Ovary (tissue), 9 donors: ENCODE results near the gene VSTM2B. TPM values are rescaled to one million over a fixed set of nuclear protein-coding genes. Genes with fewer than 3 reads are reported as not detected.

Source experiments
- DNase-seq, 5 donors: peaks; one replicate each; pipeline ENCODE4 v3.0.0-alpha.2; 2019 to 2020
- H3K27ac ChIP-seq, 2 donors: fragments of 200-600 bp; one replicate each; pipeline versions ENCODE4 v1.5.1 to v1.8.0; 2019 to 2022
- H3K27me3 ChIP-seq: fragments of 200-600 bp; one replicate; pipeline ENCODE4 v1.8.0; 2022
- H3K36me3 ChIP-seq: fragments of 200-600 bp; sonication (generic); one replicate; pipeline ENCODE4 v1.5.1; 2019
- H3K4me1 ChIP-seq: one replicate; pipeline ENCODE4 v1.8.1; 2013; ENCODE audit warnings: mild to moderate bottlenecking, moderate library complexity; ENCODE audit not compliant: insufficient read depth
- H3K4me3 ChIP-seq: fragments of 200-600 bp; sonication (generic); one replicate; pipeline ENCODE4 v1.5.1; 2017
- H3K9me3 ChIP-seq, 2 donors: fragments of 200-600 bp in 1 of 2; sonication (generic) in 1 of 2; one replicate each; pipeline versions ENCODE4 v1.5.1 to v1.8.1; 2013 to 2019; ENCODE audit warnings: mild to moderate bottlenecking in 1 of 2, moderate library complexity in 1 of 2
- EP300 ChIP-seq: sonication (generic); formaldehyde crosslinking; IDR thresholded peaks from one replicate; pipeline ENCODE4 v1.6.1; 2017; ENCODE audit warnings: antibody characterized with exemption
- POLR2A ChIP-seq: fragments of 450-650 bp; IDR thresholded peaks from one replicate; pipeline ENCODE4 v1.6.1; 2017; ENCODE audit warnings: antibody characterized with exemption, mild to moderate bottlenecking, moderate library complexity
- WGBS, 3 donors: extraction: QIAGEN DNeasy Blood & Tissue Kit in 1 of 3; methylation state at CpG; one replicate each; pipeline versions ENCODE4 v1.1.5 to v1.1.7; 2013 to 2017; 5-methylcytosine and 5-hydroxymethylcytosine counted together
- intact Hi-C, 4 donors: fragments of 100-400 bp; cut with DNase I; formaldehyde crosslinking; loops; one replicate each; pipeline versions ENCODE4 v1.11.0 to v1.15.1; 2022 to 2023
- polyA plus RNA-seq, 2 donors: library from polyadenylated mRNA; stranded (reverse); fragments of 200-250 nt in 1 of 2; fragments of 350-450 nt in 1 of 2; fragmentation: Illumina TruSeq in 1 of 2; extraction: RNeasy Lipid Tissue Mini Kit (QIAGEN cat#74804) in 1 of 2; gene quantifications; one replicate each; pipeline ENCODE4 v1.2.3, GENCODE V29; 2013 to 2014
- total RNA-seq, 7 donors: library from RNA; depleted of rRNA in 2 of 7; stranded (reverse); fragments of >200 nt in 2 of 7; fragmentation: NEBNext Ultra II Directional in 3 of 7; extraction: Animal tissue kit (Norgen Biotek cat#: 25700) in 3 of 7; gene quantifications; one replicate each; pipeline versions ENCODE4 v1.1.0 to v1.2.4, GENCODE V29; 2016 to 2023
- TF ChIP-seq, protein P1 (sequence below), 3 donors: fragments of 450-650 bp in 2 of 3; fragments of 200-600 bp in 1 of 3; IDR thresholded peaks; one replicate each; pipeline versions ENCODE4 v1.5.1 to v1.8.0; 2016 to 2022; ENCODE audit warnings: antibody characterized with exemption in 3 of 3, mild to moderate bottlenecking in 1 of 3
- donor health status: DM: no; HTN: no; CAD: no; lungs with moderate emphysema.
- donor health status: DM: no; HTN: no; CAD: no.
- donor health status: Bipolar disorder and iron deficiency.
- donor health status: DM: yes; HTN: yes; CAD: no.
- donor health status: DM: no; HTN: no; CAD: no.
- donor health status: DM: yes; HTN: yes; CAD: no.

The VSTM2B gene
- total and polyA plus RNA-seq, 9 donors: 0.13 TPM; not detected in 8

DNA sequence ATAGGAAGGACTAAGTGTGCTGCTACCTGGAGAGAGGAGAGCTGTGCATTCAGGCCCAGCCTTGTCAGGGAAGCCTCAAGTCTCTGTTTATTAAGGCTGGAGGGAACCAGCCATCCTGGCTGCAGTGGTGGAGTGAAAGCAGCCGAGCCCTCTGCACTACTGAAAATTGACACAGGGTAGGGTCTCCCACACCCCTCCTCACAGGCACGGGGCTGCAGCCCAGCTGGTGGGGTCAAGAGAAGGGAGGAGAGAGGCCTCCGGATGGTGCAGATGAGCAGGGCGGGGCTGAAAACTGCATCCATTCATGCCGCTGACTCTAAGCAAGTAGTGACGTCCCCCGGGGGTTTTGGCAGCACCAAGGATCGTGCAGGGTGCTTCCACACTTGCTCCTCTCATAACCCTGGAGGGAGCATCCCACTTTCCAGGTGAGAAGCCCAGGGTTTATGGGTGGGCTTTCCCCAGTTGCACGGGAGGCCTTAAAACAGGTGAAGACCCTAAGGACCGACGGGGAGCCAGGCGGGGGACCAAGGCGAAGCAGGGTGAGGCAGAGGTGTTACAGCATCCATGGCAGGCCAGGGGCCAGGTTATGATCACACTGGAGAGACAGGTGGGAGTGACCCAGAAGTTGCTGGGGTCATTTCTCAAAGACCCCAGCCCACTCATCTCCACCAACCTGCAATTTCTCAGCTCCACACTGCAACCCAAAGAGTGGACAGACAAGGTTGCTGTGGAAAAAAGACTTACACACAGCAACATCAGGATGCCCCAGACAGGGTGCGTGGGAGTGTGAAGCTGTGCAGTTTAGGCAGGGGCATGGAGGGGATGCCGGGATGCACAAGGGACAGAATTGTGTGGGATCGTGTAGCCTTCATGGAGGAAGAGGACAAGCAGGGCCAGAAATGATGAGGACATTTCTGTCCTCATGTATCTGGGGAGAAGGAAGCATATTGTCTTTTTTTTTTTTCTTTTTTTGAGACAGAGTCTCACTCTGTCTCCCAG lies 36.8 kb downstream of the VSTM2B start:
- no peak for DNase-seq
- WGBS, 3 donors: 43 to 45% (median 44%) methylated on average over 16 of the region's 16 CpGs
- TF ChIP-seq EP300: no peak
- TF ChIP-seq, protein P1, sequence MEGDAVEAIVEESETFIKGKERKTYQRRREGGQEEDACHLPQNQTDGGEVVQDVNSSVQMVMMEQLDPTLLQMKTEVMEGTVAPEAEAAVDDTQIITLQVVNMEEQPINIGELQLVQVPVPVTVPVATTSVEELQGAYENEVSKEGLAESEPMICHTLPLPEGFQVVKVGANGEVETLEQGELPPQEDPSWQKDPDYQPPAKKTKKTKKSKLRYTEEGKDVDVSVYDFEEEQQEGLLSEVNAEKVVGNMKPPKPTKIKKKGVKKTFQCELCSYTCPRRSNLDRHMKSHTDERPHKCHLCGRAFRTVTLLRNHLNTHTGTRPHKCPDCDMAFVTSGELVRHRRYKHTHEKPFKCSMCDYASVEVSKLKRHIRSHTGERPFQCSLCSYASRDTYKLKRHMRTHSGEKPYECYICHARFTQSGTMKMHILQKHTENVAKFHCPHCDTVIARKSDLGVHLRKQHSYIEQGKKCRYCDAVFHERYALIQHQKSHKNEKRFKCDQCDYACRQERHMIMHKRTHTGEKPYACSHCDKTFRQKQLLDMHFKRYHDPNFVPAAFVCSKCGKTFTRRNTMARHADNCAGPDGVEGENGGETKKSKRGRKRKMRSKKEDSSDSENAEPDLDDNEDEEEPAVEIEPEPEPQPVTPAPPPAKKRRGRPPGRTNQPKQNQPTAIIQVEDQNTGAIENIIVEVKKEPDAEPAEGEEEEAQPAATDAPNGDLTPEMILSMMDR (IDR thresholded peaks at IDR 0.05): no peak
- TF ChIP-seq POLR2A: no peak
- Histone ChIP-seq H3K36me3 (no peaks in the 10 kb centered on the region), H3K4me1 (no peaks in the 10 kb centered on the region), H3K27ac (no peak overlapping the region), H3K27me3 (no peaks in the 10 kb centered on the region), H3K9me3 (no peaks in the 10 kb centered on the region), H3K4me3 (no peak overlapping the region)
- intact Hi-C loops: no loop called here

DNA sequence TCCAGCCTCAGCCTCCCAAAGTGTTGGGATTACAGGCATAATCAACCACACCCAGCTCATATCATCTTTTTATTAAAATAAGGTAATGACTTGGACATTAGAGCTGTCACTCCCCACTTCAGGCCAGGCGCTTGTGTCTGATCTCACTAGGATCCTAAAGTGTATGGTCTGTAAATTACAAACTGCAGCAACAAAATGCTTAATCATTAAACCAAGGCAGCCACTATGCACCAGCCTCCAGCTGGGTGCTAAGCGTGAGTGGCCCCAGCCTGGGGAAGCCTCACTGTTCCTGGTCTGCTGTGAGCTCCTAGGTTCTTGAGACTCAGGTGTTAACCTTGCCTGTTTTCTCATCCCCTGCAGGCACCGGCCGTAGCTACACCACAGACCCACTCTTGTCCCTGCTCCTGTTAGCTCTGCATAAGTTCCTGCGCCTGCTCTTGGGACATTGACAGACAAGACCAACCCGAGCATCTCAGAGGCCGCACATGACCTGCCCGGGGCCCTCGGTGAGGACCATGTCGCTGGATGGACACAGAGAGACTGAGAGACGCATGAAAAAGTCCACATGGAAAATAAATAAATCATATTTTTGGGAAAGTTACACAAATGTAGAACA lies 37.8 kb downstream of the VSTM2B start:
- TF ChIP-seq POLR2A (no peak), EP300 (no peak)

DNA sequence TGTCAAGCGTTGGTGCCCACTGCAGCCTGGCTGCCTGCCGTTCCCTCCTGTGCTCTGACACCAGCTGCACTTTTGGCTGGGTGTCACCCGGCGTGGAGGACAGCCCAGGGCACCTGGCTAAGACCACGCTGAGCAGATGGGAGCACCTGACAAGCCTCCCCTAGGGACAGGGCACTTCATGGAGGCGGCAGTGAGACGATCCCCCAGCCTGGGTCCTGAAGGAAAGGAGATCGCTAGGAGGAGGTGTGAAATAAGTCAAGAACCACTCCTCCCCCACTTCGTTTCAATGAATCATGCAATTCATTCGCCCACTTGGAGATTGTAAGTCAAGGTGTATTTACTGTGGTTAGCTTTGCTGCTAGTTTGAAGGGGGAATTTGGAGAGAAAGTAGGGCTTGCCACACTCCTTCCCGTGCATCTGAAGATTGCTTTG lies 38.8 kb downstream of the VSTM2B start:
- Histone ChIP-seq H3K4me3 (no peak overlapping the region), H3K9me3 (no peaks in the 10 kb centered on the region), H3K36me3 (no peaks in the 10 kb centered on the region), H3K27ac (no peak overlapping the region), H3K27me3 (no peaks in the 10 kb centered on the region), H3K4me1 (no peaks in the 10 kb centered on the region)
- TF ChIP-seq, protein P1 (IDR thresholded peaks at IDR 0.05): no peak
- TF ChIP-seq POLR2A: no peak
- intact Hi-C loops: no loop called here
- WGBS, 3 donors: 27 to 47% (median 32%) methylated on average over 11 of the region's 11 CpGs
- no peak for DNase-seq

More for the DNA sequence above, 37.8 kb downstream of the VSTM2B start:
- intact Hi-C loops: no loop called here
- 77 to 78% (median 78%) methylated on average over 11 of the region's 11 CpGs for WGBS, 3 donors
- Histone ChIP-seq H3K4me3 (no peak overlapping the region), H3K9me3 (no peaks in the 10 kb centered on the region), H3K27me3 (no peaks in the 10 kb centered on the region), H3K36me3 (no peaks in the 10 kb centered on the region), H3K4me1 (no peaks in the 10 kb centered on the region), H3K27ac (no peak overlapping the region)
- no peak for DNase-seq

DNA sequence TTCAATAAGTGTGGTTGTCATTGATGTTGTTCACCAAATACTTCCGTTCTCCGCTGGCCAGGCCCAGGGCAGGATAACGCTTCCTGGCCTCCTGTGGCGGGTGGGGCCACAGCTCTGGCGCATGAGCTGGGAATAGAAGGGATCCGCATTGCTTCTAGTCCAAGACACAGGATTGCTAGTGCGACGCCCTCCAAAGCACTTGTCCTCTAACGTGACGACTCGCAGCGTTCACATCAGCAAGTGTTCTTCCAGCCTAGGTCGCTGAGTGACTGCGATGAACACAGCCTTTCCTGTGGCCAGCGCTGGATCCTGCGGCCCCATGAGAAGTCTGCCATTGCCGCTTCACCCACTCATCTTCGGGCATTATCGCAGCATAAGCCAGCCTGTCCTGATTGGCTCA lies 39.4 kb downstream of the VSTM2B start:
- no peaks in the 10 kb centered on the region for H3K9me3 ChIP-seq
- intact Hi-C loops: no loop called here
- no peak overlapping the region for H3K27ac ChIP-seq
- DNase-seq: no peak
- H3K4me1 ChIP-seq: no peaks in the 10 kb centered on the region
- no peak for TF ChIP-seq POLR2A
- TF ChIP-seq EP300: no peak
- TF ChIP-seq, protein P1 (IDR thresholded peaks at IDR 0.05): no peak
- H3K4me3 ChIP-seq: no peak overlapping the region
- no peaks in the 10 kb centered on the region for H3K36me3 ChIP-seq
- H3K27me3 ChIP-seq: no peaks in the 10 kb centered on the region
- WGBS, 3 donors: 81 to 91% (median 81%) methylated on average over 19 of the region's 19 CpGs
